Spinal cord (tissue), 10 donors: Measurements from ENCODE around the gene EIF3M. TPM values are rescaled to one million over a fixed set of nuclear protein-coding genes. Genes with fewer than 3 reads are reported as not detected.
A peak's percentile ranks its signal among the peaks of the same experiment; 100 is the strongest.

Experiments used
- DNase-seq, 6 donors: peaks; one replicate each; pipeline versions ENCODE4 v3.0.0 to v3.0.0-alpha.2; 2013 to 2015; ENCODE audit warnings: low spot score in 6 of 6, low read depth in 4 of 6
- H3K27ac ChIP-seq: one replicate; pipeline ENCODE4 v1.5.1; 2013; ENCODE audit warnings: low read depth, low read length, control low read depth
- H3K27me3 ChIP-seq: one replicate; pipeline ENCODE4 v1.6.1; 2013; ENCODE audit warnings: low read length; ENCODE audit not compliant: control insufficient read depth, insufficient read depth
- H3K36me3 ChIP-seq: one replicate; pipeline ENCODE4 v1.6.1; 2013; ENCODE audit warnings: low read length; ENCODE audit not compliant: control insufficient read depth, insufficient read depth
- H3K4me1 ChIP-seq: one replicate; pipeline ENCODE4 v1.6.1; 2013; ENCODE audit warnings: low read length; ENCODE audit not compliant: control insufficient read depth, insufficient read depth
- H3K4me3 ChIP-seq: one replicate; pipeline ENCODE4 v1.5.1; 2013; ENCODE audit warnings: low read depth, low read length, control low read depth
- H3K9me3 ChIP-seq: one replicate; pipeline ENCODE4 v1.6.1; 2013; ENCODE audit warnings: low read length; ENCODE audit not compliant: control insufficient read depth, insufficient read depth
- WGBS: methylation state at CpG from one replicate; pipeline ENCODE4 v1.1.5; 2013; ENCODE audit warnings: missing lambda C conversion rate; ENCODE audit not compliant: insufficient coverage; 5-methylcytosine and 5-hydroxymethylcytosine counted together
- polyA plus RNA-seq, 2 donors: library from polyadenylated mRNA; unstranded; fragments of 120-200 nt; gene quantifications; one replicate each; pipeline ENCODE4 v1.2.1, GENCODE V29; 2013; ENCODE audit not compliant: insufficient read length in 2 of 2
- total RNA-seq, 2 donors: library from RNA; depleted of rRNA in 1 of 2; stranded (reverse); fragments of 120-200 nt in 1 of 2; fragments of >200 nt in 1 of 2; gene quantifications; one replicate each; pipeline versions ENCODE4 v1.2.3 to v1.2.4, GENCODE V29; 2013 to 2014
- donor health status: healthy.

Gene EIF3M
- total and polyA plus RNA-seq, 4 donors, result 147 to 283 (median 232) TPM

DNA sequence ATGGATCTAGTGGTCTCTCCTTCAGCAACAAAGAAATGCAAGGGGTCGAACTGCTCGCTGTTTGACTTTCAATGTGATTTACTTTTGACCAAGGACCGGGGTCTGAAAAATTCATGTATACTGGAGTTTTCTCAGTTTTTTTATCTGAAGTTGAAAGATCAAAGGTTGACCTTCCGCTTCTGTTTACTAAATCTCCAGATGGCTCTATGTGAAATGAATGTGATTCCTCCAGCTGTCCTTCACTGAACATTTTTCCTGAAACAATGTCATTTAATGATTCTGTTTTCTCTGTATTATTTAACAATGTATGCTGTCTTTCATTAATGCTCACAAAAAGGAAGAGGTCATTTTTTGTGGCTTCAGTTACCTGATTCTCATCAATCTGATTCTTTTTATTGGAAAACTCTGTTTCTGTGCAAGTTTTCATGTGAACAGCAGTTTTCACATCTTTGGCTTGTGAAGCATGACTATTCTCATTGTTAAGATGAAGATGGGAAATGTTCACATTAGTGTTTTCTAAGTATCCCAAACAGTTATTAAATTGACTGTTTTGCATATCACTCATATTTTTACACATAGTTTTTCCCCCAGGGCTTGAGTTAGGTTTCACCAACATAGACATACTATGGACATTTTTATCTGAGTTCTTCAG, 30.0 kb downstream of the EIF3M start:
- Histone ChIP-seq H3K4me1 (no peaks in the 10 kb centered on the region), H3K36me3 (no peaks in the 10 kb centered on the region), H3K27me3 (no peaks in the 10 kb centered on the region), H3K9me3 (no peaks in the 10 kb centered on the region), H3K27ac (no peak overlapping the region), H3K4me3 (no peak overlapping the region)
- no peak for DNase-seq
- 18% methylated on average over 3 of the region's 4 CpGs for WGBS

DNA sequence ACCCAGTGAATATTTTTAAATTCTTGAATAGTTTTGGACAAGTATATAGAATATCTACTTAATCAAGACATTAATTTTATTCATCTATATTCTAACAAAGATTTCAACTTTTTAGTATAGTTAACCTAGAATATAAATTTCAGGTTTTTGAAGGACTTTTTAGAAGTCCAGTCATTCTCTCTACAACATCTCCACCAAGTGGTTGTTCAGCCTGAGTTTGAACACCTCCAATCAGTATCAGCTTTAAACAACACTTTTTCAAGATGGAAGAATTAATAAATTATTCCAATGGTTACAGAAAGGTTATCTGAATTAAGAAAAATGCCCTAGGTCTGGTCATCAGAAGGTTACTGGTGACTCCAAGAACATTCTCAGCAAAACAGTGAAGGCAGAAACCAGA, 31.8 kb downstream of the EIF3M start:
- Histone ChIP-seq H3K27me3 (no peaks in the 10 kb centered on the region), H3K27ac (no peak overlapping the region), H3K4me3 (no peak overlapping the region), H3K9me3 (no peaks in the 10 kb centered on the region), H3K36me3 (no peaks in the 10 kb centered on the region), H3K4me1 (no peaks in the 10 kb centered on the region)
- peak in 2 of 6 donors; percentile 2 to 6 for DNase-seq

- Histone ChIP-seq H3K27me3 (no peaks in the 10 kb centered on the region), H3K4me3 (no peak overlapping the region), H3K4me1 (no peaks in the 10 kb centered on the region), H3K36me3 (no peaks in the 10 kb centered on the region), H3K27ac (no peak overlapping the region), H3K9me3 (no peaks in the 10 kb centered on the region)
- 94% methylated on average over 4 of the region's 4 CpGs for WGBS
- no peak for DNase-seq
Observed at GRCh38 chr11:32616903-32617302, 33.3 kb downstream of the EIF3M start.

- Histone ChIP-seq H3K9me3 (no peaks in the 10 kb centered on the region), H3K4me1 (no peaks in the 10 kb centered on the region), H3K27me3 (no peaks in the 10 kb centered on the region), H3K27ac (no peak overlapping the region), H3K4me3 (no peak overlapping the region), H3K36me3 (no peaks in the 10 kb centered on the region)
- no peak for DNase-seq
Observed at GRCh38 chr11:32630844-32631243, 47.2 kb downstream of the EIF3M start.

- H3K27me3 ChIP-seq, result no peaks in the 10 kb centered on the region
- H3K9me3 ChIP-seq, result no peaks in the 10 kb centered on the region
- H3K36me3 ChIP-seq, result no peaks in the 10 kb centered on the region
- H3K4me3 ChIP-seq, result no peak overlapping the region
- no CpG with 5 or more reads among the region's 2 CpGs for WGBS
- no peak overlapping the region for H3K27ac ChIP-seq
- DNase-seq, result no peak
- H3K4me1 ChIP-seq, result no peaks in the 10 kb centered on the region
Observed at GRCh38 chr11:32635819-32636218, 52.2 kb downstream of the EIF3M start.

GRCh38 chr11:32641361-32641760, 57.7 kb downstream of the EIF3M start:
- H3K9me3 ChIP-seq, result no peaks in the 10 kb centered on the region
- no peak for DNase-seq
- no peaks in the 10 kb centered on the region for H3K36me3 ChIP-seq
- H3K27me3 ChIP-seq, result no peaks in the 10 kb centered on the region
- H3K4me3 ChIP-seq, result no peak overlapping the region
- no peak overlapping the region for H3K27ac ChIP-seq
- no peaks in the 10 kb centered on the region for H3K4me1 ChIP-seq

- no peaks in the 10 kb centered on the region for H3K4me1 ChIP-seq
- H3K27ac ChIP-seq, result no peak overlapping the region
- no peaks in the 10 kb centered on the region for H3K27me3 ChIP-seq
- no peak overlapping the region for H3K4me3 ChIP-seq
- H3K9me3 ChIP-seq, result no peaks in the 10 kb centered on the region
- no CpG with 5 or more reads among the region's 1 CpG for WGBS
- no peaks in the 10 kb centered on the region for H3K36me3 ChIP-seq
- no peak for DNase-seq
Observed at GRCh38 chr11:32643526-32643925, 59.9 kb downstream of the EIF3M start.

Other genes with a start within 250 kb of the EIF3M start
- under 1 TPM; 0.11 to 0.69 TPM for gene WT1, start 148.3 kb upstream of the EIF3M start, total RNA-seq
- 1 to 10 TPM; 1.7 to 2.2 TPM for gene WT1, start 148.3 kb upstream of the EIF3M start, polyA plus RNA-seq
- under 1 TPM in 1 of 2 donors, not detected in 1; 0.06 TPM for gene CCDC73, start 210.8 kb downstream of the EIF3M start, total RNA-seq
- gene CCDC73, start 210.8 kb downstream of the EIF3M start, polyA plus RNA-seq, result under 1 TPM; 0.33 to 0.36 TPM
- 1 to 10 TPM in 1 of 2 donors, under 1 TPM in 1; 0.61 to 1.6 TPM for gene PRRG4, start 246.1 kb downstream of the EIF3M start, total RNA-seq
- gene PRRG4, start 246.1 kb downstream of the EIF3M start, polyA plus RNA-seq, result under 1 TPM; 0.84 to 0.98 TPM